Gastroesophageal sphincter (tissue), 3 donors: ENCODE measurements around the gene ALDH18A1.

Experiments used
- CTCF ChIP-seq, 4 experiments: fragments of 200-600 bp in 2 of 4; fragments of 450-650 bp in 2 of 4; sonication (generic) in 1 of 4; IDR thresholded peaks; one replicate each; pipeline ENCODE4 v1.5.1; 2017 to 2019; ENCODE audit warnings: antibody characterized with exemption in 4 of 4, mild to moderate bottlenecking in 2 of 4, moderate library complexity in 2 of 4
- EP300 ChIP-seq: sonication (generic); formaldehyde crosslinking; IDR thresholded peaks from one replicate; pipeline ENCODE4 v1.6.1; 2017; ENCODE audit warnings: antibody characterized with exemption, mild to moderate bottlenecking
- POLR2A ChIP-seq, 2 donors: fragments of 450-650 bp; IDR thresholded peaks; one replicate each; pipeline ENCODE4 v1.6.1; 2017; ENCODE audit warnings: antibody characterized with exemption in 2 of 2, mild to moderate bottlenecking in 2 of 2, moderate library complexity in 1 of 2

DNA sequence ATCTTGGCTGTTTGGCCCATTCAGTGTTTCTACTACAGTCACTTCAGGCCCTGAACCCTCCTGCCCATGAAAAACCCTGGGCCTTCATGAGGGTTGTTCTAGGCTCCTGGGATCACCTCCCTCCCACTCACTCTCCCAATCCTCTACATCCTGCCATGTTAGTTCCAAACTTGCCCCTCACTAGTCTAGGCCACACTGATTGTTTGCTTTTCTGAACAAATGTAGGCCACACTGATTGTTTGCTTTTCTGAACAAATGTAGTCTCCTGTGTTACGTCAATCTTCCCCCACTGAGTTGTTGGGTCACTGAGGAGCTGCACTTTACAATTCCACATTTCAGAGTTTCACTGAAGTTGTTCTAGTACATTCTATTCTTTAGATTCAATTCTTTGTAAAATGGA, 5.3 kb upstream of the ALDH18A1 start:
- no peak for TF ChIP-seq CTCF (IDR thresholded peaks at IDR 0.05)
- no peak for TF ChIP-seq POLR2A (IDR thresholded peaks at IDR 0.05)
- TF ChIP-seq EP300 = no peak
